Mucosa of stomach (tissue), 1 donor: Measurements from ENCODE around the gene COL9A1.
"Not testable (repeated sequence)": the region's sequence is repeated elsewhere in the genome, so short reads cannot be mapped to it uniquely, and the experiment has no call there.

Source experiments
- H3K27me3 ChIP-seq: one replicate; pipeline ENCODE4 v1.7.0; 2013; ENCODE audit warnings: mild to moderate bottlenecking, low read length; ENCODE audit not compliant: control insufficient read depth, insufficient read depth
- H3K36me3 ChIP-seq: one replicate; pipeline ENCODE4 v1.7.0; 2013; ENCODE audit warnings: low read length; ENCODE audit not compliant: control insufficient read depth, insufficient read depth
- H3K4me1 ChIP-seq: one replicate; pipeline ENCODE4 v1.7.0; 2013; ENCODE audit warnings: mild to moderate bottlenecking, low read length; ENCODE audit not compliant: control insufficient read depth, insufficient read depth
- H3K4me3 ChIP-seq: one replicate; pipeline ENCODE4 v1.7.0; 2013; ENCODE audit warnings: low read length
- H3K9ac ChIP-seq: one replicate; pipeline ENCODE4 v1.7.0; 2013; ENCODE audit warnings: mild to moderate bottlenecking, low read length, moderate library complexity
- H3K9me3 ChIP-seq: one replicate; pipeline ENCODE4 v1.7.0; 2013; ENCODE audit warnings: mild to moderate bottlenecking, low read length, moderate library complexity; ENCODE audit not compliant: control insufficient read depth
- donor health status: Pancreatic carcinoma.

Gene COL9A1

GRCh38 chr6:70314296-70314695, 11.4 kb upstream of the COL9A1 start:
- H3K9ac ChIP-seq, result no peak overlapping the region
- no peaks in the 10 kb centered on the region for H3K9me3 ChIP-seq
- H3K4me1 ChIP-seq, result peaks cover 7% of the 10 kb centered on the region
- no peaks in the 10 kb centered on the region for H3K27me3 ChIP-seq
- H3K4me3 ChIP-seq, result no peak overlapping the region
- no peaks in the 10 kb centered on the region for H3K36me3 ChIP-seq

- Histone ChIP-seq H3K36me3 (no peaks in the 10 kb centered on the region), H3K9ac (no peak overlapping the region), H3K4me1 (peaks cover 7% of the 10 kb centered on the region), H3K9me3 (no peaks in the 10 kb centered on the region), H3K4me3 (no peak overlapping the region), H3K27me3 (no peaks in the 10 kb centered on the region)
Measured at GRCh38 chr6:70312165-70312745, 9.4 kb upstream of the COL9A1 start.

GRCh38 chr6:70310063-70310694, 7.3 kb upstream of the COL9A1 start:
- H3K4me3 ChIP-seq, result no peak overlapping the region

GRCh38 chr6:70309243-70309642, 6.4 kb upstream of the COL9A1 start:
- Histone ChIP-seq H3K27me3 (no peaks in the 10 kb centered on the region), H3K36me3 (no peaks in the 10 kb centered on the region), H3K9me3 (no peaks in the 10 kb centered on the region), H3K4me1 (peaks cover 7% of the 10 kb centered on the region), H3K4me3 (no peak overlapping the region), H3K9ac (no peak overlapping the region)

More at GRCh38 chr6:70310063-70310694, 7.3 kb upstream of the COL9A1 start:
- Histone ChIP-seq H3K9ac (no peak overlapping the region), H3K4me1 (peaks cover 7% of the 10 kb centered on the region), H3K36me3 (no peaks in the 10 kb centered on the region), H3K9me3 (no peaks in the 10 kb centered on the region), H3K27me3 (no peaks in the 10 kb centered on the region)

GRCh38 chr6:70308142-70308541, 5.3 kb upstream of the COL9A1 start:
- H3K4me3 ChIP-seq, H3K9me3 ChIP-seq, H3K4me1 ChIP-seq, H3K9ac ChIP-seq, H3K27me3 ChIP-seq, H3K36me3 ChIP-seq: not testable (repeated sequence)

- peaks cover 7% of the 10 kb centered on the region for H3K4me1 ChIP-seq
- no peaks in the 10 kb centered on the region for H3K27me3 ChIP-seq
- H3K4me3 ChIP-seq, result no peak overlapping the region
- no peak overlapping the region for H3K9ac ChIP-seq
- H3K36me3 ChIP-seq, result no peaks in the 10 kb centered on the region
- H3K9me3 ChIP-seq, result no peaks in the 10 kb centered on the region
Measured at GRCh38 chr6:70307008-70307407, 4.1 kb upstream of the COL9A1 start.

GRCh38 chr6:70304616-70305015, 1.7 kb upstream of the COL9A1 start:
- H3K27me3 ChIP-seq, result no peaks in the 10 kb centered on the region
- no peaks in the 10 kb centered on the region for H3K36me3 ChIP-seq
- H3K4me3 ChIP-seq, result no peak overlapping the region
- H3K9ac ChIP-seq, result no peak overlapping the region
- H3K4me1 ChIP-seq, result no peaks in the 10 kb centered on the region
- H3K9me3 ChIP-seq, result no peaks in the 10 kb centered on the region

GRCh38 chr6:70299456-70299855, 3.4 kb downstream of the COL9A1 start:
- Histone ChIP-seq H3K9me3 (no peaks in the 10 kb centered on the region), H3K36me3 (no peaks in the 10 kb centered on the region), H3K9ac (no peak overlapping the region), H3K4me3 (no peak overlapping the region), H3K4me1 (no peaks in the 10 kb centered on the region), H3K27me3 (no peaks in the 10 kb centered on the region)

GRCh38 chr6:70298068-70298467, 4.8 kb downstream of the COL9A1 start:
- no peaks in the 10 kb centered on the region for H3K4me1 ChIP-seq
- H3K36me3 ChIP-seq, result no peaks in the 10 kb centered on the region
- H3K9me3 ChIP-seq, result no peaks in the 10 kb centered on the region
- no peak overlapping the region for H3K9ac ChIP-seq
- H3K27me3 ChIP-seq, result no peaks in the 10 kb centered on the region
- H3K4me3 ChIP-seq, result no peak overlapping the region

- Histone ChIP-seq H3K4me3 (no peak overlapping the region), H3K4me1 (no peaks in the 10 kb centered on the region), H3K36me3 (no peaks in the 10 kb centered on the region), H3K9me3 (no peaks in the 10 kb centered on the region), H3K27me3 (peaks cover 5% of the 10 kb centered on the region), H3K9ac (no peak overlapping the region)
Measured at GRCh38 chr6:70292193-70292592, 10.7 kb downstream of the COL9A1 start.

GRCh38 chr6:70289299-70289698, 13.6 kb downstream of the COL9A1 start:
- H3K4me1 ChIP-seq, result no peaks in the 10 kb centered on the region
- no peaks in the 10 kb centered on the region for H3K9me3 ChIP-seq
- H3K9ac ChIP-seq, result no peak overlapping the region
- H3K4me3 ChIP-seq, result no peak overlapping the region
- H3K27me3 ChIP-seq, result peaks cover 11% of the 10 kb centered on the region
- H3K36me3 ChIP-seq, result no peaks in the 10 kb centered on the region

GRCh38 chr6:70286905-70287304, 16.0 kb downstream of the COL9A1 start:
- no peak overlapping the region for H3K9ac ChIP-seq
- peaks cover 34% of the 10 kb centered on the region for H3K27me3 ChIP-seq
- no peak overlapping the region for H3K4me3 ChIP-seq

GRCh38 chr6:70285201-70285600, 17.7 kb downstream of the COL9A1 start:
- Histone ChIP-seq H3K27me3 (peaks cover 47% of the 10 kb centered on the region), H3K4me3 (no peak overlapping the region), H3K36me3 (no peaks in the 10 kb centered on the region), H3K4me1 (no peaks in the 10 kb centered on the region), H3K9me3 (no peaks in the 10 kb centered on the region), H3K9ac (no peak overlapping the region)

More at GRCh38 chr6:70286905-70287304, 16.0 kb downstream of the COL9A1 start:
- Histone ChIP-seq H3K9me3 (no peaks in the 10 kb centered on the region), H3K4me1 (no peaks in the 10 kb centered on the region), H3K36me3 (no peaks in the 10 kb centered on the region)
